H1 (cell line): ENCODE data around the gene RABEPK. TPM values are rescaled to one million over a fixed set of nuclear protein-coding genes. Genes with fewer than 3 reads are reported as not detected.

Experiments used
- CTCF ChIA-PET: fragments of 300-600 bp; sonication (Branson Sonifier 250); formaldehyde crosslinking; loops from one replicate; lab custom pipeline; 2021; ENCODE audit not compliant: partially characterized antibody; lab: Charles Lee
- POLR2A ChIA-PET: fragments of 300-600 bp; sonication (Branson Sonifier 250); formaldehyde crosslinking; loops from one replicate; lab custom pipeline; 2021; ENCODE audit warnings: inconsistent platforms; ENCODE audit not compliant: partially characterized antibody; lab: Charles Lee
- DNase-seq, 2 experiments: peaks; one replicate each; pipeline versions ENCODE4 v3.0.0 to v3.0.0-alpha.2; 2010 to 2022; ENCODE audit warnings: low spot score in 2 of 2, low read depth in 1 of 2, mixed read lengths in 1 of 2
- FAIRE-seq: peaks from 2 replicates; lab custom pipeline; 2011; peaks lifted over from hg19 to GRCh38; lab: Jason Lieb, UNC
- H2AFZ ChIP-seq: 2 replicates; pipeline ENCODE4 v1.8.1; 2012; ENCODE audit warnings: low read length, inconsistent platforms
- H2AK5ac ChIP-seq: 2 replicates; pipeline ENCODE4 v1.6.1; 2013; ENCODE audit warnings: low read depth, low read length
- H2BK120ac ChIP-seq: replicated peaks from 2 replicates; pipeline ENCODE3; 2013; ENCODE audit warnings: low read depth, low read length, inconsistent platforms
- H2BK12ac ChIP-seq: 2 replicates; pipeline ENCODE4 v1.6.1; 2013; ENCODE audit warnings: low read depth, low read length
- H2BK15ac ChIP-seq: 2 replicates; pipeline ENCODE4 v1.6.1; 2013; ENCODE audit warnings: low read length
- H2BK20ac ChIP-seq: 2 replicates; pipeline ENCODE4 v1.6.1; 2013; ENCODE audit warnings: low read length
- H2BK5ac ChIP-seq: 2 replicates; pipeline ENCODE4 v1.6.1; 2013; ENCODE audit warnings: low read depth, low read length
- H3K14ac ChIP-seq: 2 replicates; pipeline ENCODE4 v1.6.1; 2013; ENCODE audit warnings: inconsistent platforms; ENCODE audit not compliant: insufficient read length
- H3K18ac ChIP-seq: 2 replicates; pipeline ENCODE4 v1.6.1; 2013; ENCODE audit warnings: low read length; ENCODE audit errors: extremely low read depth
- H3K23ac ChIP-seq: 2 replicates; pipeline ENCODE4 v1.6.1; 2013; ENCODE audit warnings: inconsistent platforms; ENCODE audit not compliant: insufficient read length
- H3K23me2 ChIP-seq: 2 replicates; pipeline ENCODE4 v1.6.1; 2013; ENCODE audit warnings: low read depth, low read length
- H3K27ac ChIP-seq: 2 replicates; pipeline ENCODE4 v1.6.1; 2011; ENCODE audit warnings: low read depth, low read length, inconsistent platforms
- H3K27me3 ChIP-seq, 4 experiments: replicated peaks in 1 of 4; 1 replicate in 1 of 4; 2 replicates in 3 of 4; pipeline versions ENCODE4 v1.6.1 to v1.8.1; 2011 to 2013; ENCODE audit warnings: low read length in 3 of 4, mild to moderate bottlenecking in 3 of 4, inconsistent platforms in 2 of 4, mixed read lengths in 2 of 4, moderate library complexity in 1 of 4; ENCODE audit not compliant: control insufficient read depth in 3 of 4, insufficient read depth in 3 of 4; ENCODE audit errors: extremely low read depth in 1 of 4
- H3K36me3 ChIP-seq, 4 experiments: 2 replicates each; pipeline versions ENCODE4 v1.6.1 to v1.8.1; 2011 to 2013; ENCODE audit warnings: mild to moderate bottlenecking in 4 of 4, low read length in 3 of 4, moderate library complexity in 2 of 4, control low read depth in 1 of 4, inconsistent platforms in 1 of 4; ENCODE audit not compliant: insufficient read depth in 4 of 4, control insufficient read depth in 2 of 4
- H3K4ac ChIP-seq: replicated peaks from 2 replicates; pipeline ENCODE3; 2013; ENCODE audit warnings: low read length, low read depth, mixed read lengths, inconsistent platforms; ENCODE audit not compliant: insufficient read length
- H3K4me1 ChIP-seq, 4 experiments: replicated peaks in 1 of 4; 1 replicate in 1 of 4; 2 replicates in 3 of 4; pipeline versions ENCODE4 v1.6.1 to v1.8.1; 2011 to 2013; ENCODE audit warnings: low read length in 3 of 4, inconsistent platforms in 2 of 4, mixed read lengths in 1 of 4; ENCODE audit not compliant: insufficient read depth in 4 of 4, control insufficient read depth in 3 of 4
- H3K4me2 ChIP-seq, 2 experiments: 2 replicates each; pipeline versions ENCODE4 v1.6.1 to v1.8.1; 2011 to 2013; ENCODE audit warnings: low read depth in 2 of 2, low read length in 2 of 2, control low read depth in 1 of 2, inconsistent platforms in 1 of 2, mild to moderate bottlenecking in 1 of 2; ENCODE audit not compliant: insufficient read depth in 1 of 2
- H3K4me3 ChIP-seq, 4 experiments: fragments of 200-600, 300-600 bp in 1 of 4; sonication (generic), shearing (Covaris generic), sonication (Bioruptor Twin) in 1 of 4; 2 replicates each; pipeline versions ENCODE4 v1.5.1 to v1.8.1; 2011 to 2016; ENCODE audit warnings: low read length in 4 of 4, low read depth in 3 of 4, control low read depth in 2 of 4, inconsistent platforms in 2 of 4, mild to moderate bottlenecking in 2 of 4, mixed read lengths in 1 of 4, moderate library complexity in 1 of 4; ENCODE audit not compliant: insufficient read depth in 2 of 4; ENCODE audit errors: extremely low read depth in 1 of 4
- H3K56ac ChIP-seq: replicated peaks from 2 replicates; pipeline ENCODE3; 2013; ENCODE audit warnings: low read depth, mild to moderate bottlenecking, mixed read lengths, low read length, inconsistent platforms; ENCODE audit not compliant: insufficient read length
- H3K79me1 ChIP-seq: 2 replicates; pipeline ENCODE4 v1.6.1; 2013; ENCODE audit warnings: low read depth, low read length, control low read depth
- H3K79me2 ChIP-seq, 2 experiments: 2 replicates each; pipeline versions ENCODE4 v1.6.1 to v1.8.1; 2012 to 2013; ENCODE audit warnings: low read length in 2 of 2, mild to moderate bottlenecking in 2 of 2, inconsistent platforms in 1 of 2; ENCODE audit not compliant: insufficient read depth in 2 of 2, control insufficient read depth in 1 of 2
- H3K9ac ChIP-seq, 4 experiments: replicated peaks in 1 of 4; 1 replicate in 1 of 4; 2 replicates in 3 of 4; pipeline versions ENCODE4 v1.6.1 to v1.8.1; 2011 to 2013; ENCODE audit warnings: low read depth in 3 of 4, low read length in 3 of 4, control low read depth in 2 of 4, mild to moderate bottlenecking in 2 of 4, moderate library complexity in 2 of 4, inconsistent platforms in 1 of 4; ENCODE audit errors: extremely low read depth in 1 of 4
- H3K9me3 ChIP-seq, 2 experiments: 2 replicates each; pipeline versions ENCODE4 v1.6.1 to v1.8.1; 2012 to 2013; ENCODE audit warnings: mild to moderate bottlenecking in 2 of 2, moderate library complexity in 2 of 2, control low read depth in 1 of 2, inconsistent platforms in 1 of 2, low read depth in 1 of 2, low read length in 1 of 2, mixed read lengths in 1 of 2; ENCODE audit not compliant: insufficient read depth in 2 of 2
- H4K20me1 ChIP-seq, 2 experiments: replicated peaks in 1 of 2; 2 replicates each; pipeline versions ENCODE3 to v1.8.1; 2011 to 2013; ENCODE audit warnings: inconsistent platforms in 2 of 2, low read length in 2 of 2, mild to moderate bottlenecking in 1 of 2; ENCODE audit not compliant: insufficient read depth in 2 of 2, control insufficient read depth in 1 of 2
- H4K5ac ChIP-seq: 2 replicates; pipeline ENCODE4 v1.6.1; 2013; ENCODE audit warnings: low read length, low read depth, mixed read lengths, inconsistent platforms; ENCODE audit not compliant: insufficient read length
- H4K8ac ChIP-seq: 2 replicates; pipeline ENCODE4 v1.8.0; 2013; ENCODE audit warnings: mild to moderate bottlenecking, moderate library complexity, low read length, inconsistent platforms; ENCODE audit not compliant: insufficient read depth; ENCODE audit errors: extremely low read depth
- H4K91ac ChIP-seq: replicated peaks from 2 replicates; pipeline ENCODE3; 2013; ENCODE audit warnings: low read length, mixed read lengths, inconsistent platforms; ENCODE audit not compliant: insufficient read length
- BACH1 ChIP-seq: IDR thresholded peaks from 2 replicates; pipeline ENCODE4 v1.6.1; 2012; ENCODE audit warnings: low read length, improper control_type of control experiment
- BCL11A ChIP-seq, 2 experiments: IDR thresholded peaks; one replicate each; pipeline ENCODE4 v1.6.1; 2011; ENCODE audit warnings: low read depth in 2 of 2, low read length in 2 of 2, mild to moderate bottlenecking in 2 of 2
- NANOG ChIP-seq: IDR thresholded peaks from 2 replicates; pipeline ENCODE4 v1.6.1; 2011; ENCODE audit warnings: low read length, low read depth, mild to moderate bottlenecking, inconsistent platforms; ENCODE audit not compliant: insufficient read depth, poor library complexity, severe bottlenecking
- RBBP5 ChIP-seq: IDR thresholded peaks from 2 replicates; pipeline ENCODE4 v1.7.1; 2012; ENCODE audit warnings: low read depth, mild to moderate bottlenecking, inconsistent platforms, low read length, moderate library complexity, borderline replicate concordance
- TAF1 ChIP-seq: IDR thresholded peaks from 2 replicates; pipeline ENCODE4 v1.6.1; 2011; ENCODE audit warnings: mild to moderate bottlenecking, low read depth, low read length
- polyA plus RNA-seq, 7 experiments: library from polyadenylated mRNA; depleted of rRNA in 3 of 7; stranded (reverse) in 5 of 7; unstranded in 2 of 7; fragments of >200 nt in 5 of 7; fragments of 200-250 nt in 2 of 7; gene quantifications; 1 replicate in 5 of 7; 2 replicates in 1 of 7; 4 replicates in 1 of 7; pipeline versions ENCODE4 v1.2.1 to v1.2.3, GENCODE V29; 2011 to 2013; ENCODE audit warnings: missing spikeins in 2 of 7, mixed read lengths in 2 of 7
- total RNA-seq: library from RNA; stranded (reverse); fragmentation: NEBNext Ultra II Directional; extraction: Animal tissue kit (Norgen Biotek cat#: 25700); gene quantifications from 2 replicates; pipeline ENCODE4 v1.2.1, GENCODE V29; 2021

RABEPK gene
- total and polyA plus RNA-seq, 2 of the 8 experiments (the other 6 are each of a cell fraction or from before 2014, with no cell fraction given) = 26.3 to 34.3 TPM

- no peak overlapping the region for H2AK5ac ChIP-seq
- H4K5ac ChIP-seq = no peak overlapping the region
- H3K27ac ChIP-seq = no peak overlapping the region
- H3K79me2 ChIP-seq = peaks cover 0 to 3% of the 10 kb centered on the region in 2 experiments; a peak in 1 of 4 replicates
- H3K56ac ChIP-seq = no peak overlapping the region
- CTCF ChIA-PET = no interaction called here
- H4K91ac ChIP-seq = no peak overlapping the region
- H3K23ac ChIP-seq = no peak overlapping the region
- no peak overlapping the region for H4K8ac ChIP-seq
- H2AFZ ChIP-seq = no peak overlapping the region
- H3K79me1 ChIP-seq = no peaks in the 10 kb centered on the region
- FAIRE-seq (no peak), DNase-seq (no peak)
- no peak overlapping the region for H2BK5ac ChIP-seq
- H3K4ac ChIP-seq = no peak overlapping the region
- H2BK12ac ChIP-seq = no peak overlapping the region
- H3K4me3 ChIP-seq = no peak overlapping the region
- H3K27me3 ChIP-seq = no peaks in the 10 kb centered on the region
- H2BK20ac ChIP-seq = no peak overlapping the region
- no peak overlapping the region for H3K4me2 ChIP-seq
- no peaks in the 10 kb centered on the region for H4K20me1 ChIP-seq
- no peak overlapping the region for H3K18ac ChIP-seq
- H2BK15ac ChIP-seq = no peak overlapping the region
- H3K4me1 ChIP-seq = no peaks in the 10 kb centered on the region
- H3K36me3 ChIP-seq = 0 out of 8 replicates have a peak, but pooled peaks cover 0 to 2% (median 0%) of the 10 kb centered on the region in 4 experiments
- TF ChIP-seq NANOG (no peak), TAF1 (no peak), BCL11A (IDR thresholded peaks at IDR 0.05; ENCODE audit: low read depth in 2 of 2, low read length in 2 of 2) (no peak), BACH1 (no peak), RBBP5 (no peak)
- no peak overlapping the region for H3K9ac ChIP-seq
- H2BK120ac ChIP-seq = no peak overlapping the region
- POLR2A ChIA-PET = no interaction called here
- H3K9me3 ChIP-seq = no peaks in the 10 kb centered on the region
- no peak overlapping the region for H3K14ac ChIP-seq
- no peaks in the 10 kb centered on the region for H3K23me2 ChIP-seq
Measured at GRCh38 chr9:125160750-125161149, 39.6 kb upstream of the RABEPK start.
